HG02852 (cell line): ENCODE measurements around the gene GABBR2.

Source experiments
- ATAC-seq: cut with Tn5 transposase; IDR thresholded peaks from one replicate; pipeline ENCODE4 v1.9.1; 2021; ENCODE audit warnings: mild to moderate bottlenecking, moderate library complexity; ENCODE audit not compliant: unreplicated experiment

GABBR2 gene

DNA sequence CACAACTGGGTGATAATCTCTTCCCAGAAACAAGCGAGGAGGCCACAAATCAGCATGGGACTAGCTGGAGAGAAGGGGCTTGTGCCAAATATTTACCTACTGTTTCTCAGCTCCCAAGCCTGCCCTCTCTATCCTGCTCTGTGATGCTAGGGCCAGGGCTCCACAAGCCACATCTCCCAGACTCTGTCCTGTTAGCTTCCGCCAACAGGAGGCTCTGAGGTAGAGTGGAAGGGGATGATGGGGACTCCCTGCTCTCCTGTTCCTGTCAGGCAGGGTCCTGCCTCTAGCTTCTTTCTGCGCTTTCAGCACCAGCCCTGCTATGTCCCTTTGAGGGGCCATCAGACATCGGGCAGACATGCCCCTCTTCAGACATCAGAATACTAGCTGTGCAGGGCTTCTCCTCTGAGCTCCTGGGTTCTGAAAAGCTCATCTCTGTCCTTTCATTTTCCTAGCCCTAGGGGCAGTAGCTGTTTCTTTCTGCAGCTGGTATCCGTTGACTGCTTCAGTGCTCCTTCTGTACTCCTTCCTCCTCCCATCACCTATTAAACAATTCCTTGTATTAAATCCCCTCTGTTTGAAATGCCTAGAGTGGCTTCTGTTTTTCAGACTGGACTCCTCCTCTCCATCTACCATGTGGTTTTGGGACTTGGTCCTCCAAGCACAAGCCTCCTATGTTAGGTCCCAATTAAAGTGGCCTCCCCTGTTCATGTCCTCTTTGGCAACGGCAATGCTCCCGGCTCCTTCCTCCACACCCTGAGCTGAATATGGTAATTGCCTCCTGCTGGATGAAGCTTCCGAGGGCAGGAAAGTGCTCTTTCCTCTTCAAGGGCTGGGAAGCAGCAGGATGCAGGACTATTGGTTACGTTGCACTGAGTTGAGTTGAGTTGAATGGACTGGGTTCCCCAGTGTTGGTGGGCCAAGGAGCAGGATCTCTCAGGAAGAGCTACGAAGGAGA, 292.2 kb downstream of the GABBR2 start:
- ATAC-seq, result no peak

DNA sequence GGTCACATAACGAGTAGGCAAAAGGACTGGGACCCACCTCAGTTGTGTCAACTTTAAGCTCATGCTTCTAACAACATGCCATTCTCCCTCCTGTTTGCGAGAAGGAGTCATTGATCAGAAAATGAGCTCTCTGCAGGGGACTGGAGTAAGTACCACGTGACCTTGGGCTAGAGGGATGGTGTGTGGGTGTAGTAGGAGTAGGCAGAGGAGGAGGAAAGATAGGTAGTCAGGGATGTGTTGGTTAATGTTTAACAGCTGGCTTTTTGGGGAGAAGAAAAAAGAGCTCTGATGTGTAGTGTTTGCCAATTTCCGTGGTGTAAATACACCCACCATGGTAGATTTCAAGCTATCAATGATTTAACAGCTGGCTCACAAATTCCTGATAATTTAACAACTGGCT, 293.0 kb downstream of the GABBR2 start:
- ATAC-seq, result no peak

DNA sequence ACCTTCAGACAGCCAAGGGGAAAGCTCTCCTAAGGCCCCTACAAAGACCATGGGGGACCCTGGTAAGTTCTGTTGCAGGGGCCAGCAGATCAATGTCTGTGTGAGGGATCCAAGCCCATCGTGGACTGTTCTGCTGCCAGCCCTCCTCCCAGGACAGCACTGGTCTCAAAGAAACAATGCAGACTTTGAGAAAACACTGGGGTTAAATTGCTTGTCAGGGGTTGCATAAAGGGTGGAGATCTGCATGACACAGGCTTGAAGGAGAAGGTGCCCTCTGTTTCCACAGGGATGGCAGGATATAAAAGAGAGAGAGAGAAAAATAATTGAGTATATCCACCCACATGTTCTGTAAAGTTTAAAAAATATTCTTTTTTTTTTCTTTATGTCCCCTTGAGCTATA, 295.7 kb downstream of the GABBR2 start:
- ATAC-seq, result no peak

DNA sequence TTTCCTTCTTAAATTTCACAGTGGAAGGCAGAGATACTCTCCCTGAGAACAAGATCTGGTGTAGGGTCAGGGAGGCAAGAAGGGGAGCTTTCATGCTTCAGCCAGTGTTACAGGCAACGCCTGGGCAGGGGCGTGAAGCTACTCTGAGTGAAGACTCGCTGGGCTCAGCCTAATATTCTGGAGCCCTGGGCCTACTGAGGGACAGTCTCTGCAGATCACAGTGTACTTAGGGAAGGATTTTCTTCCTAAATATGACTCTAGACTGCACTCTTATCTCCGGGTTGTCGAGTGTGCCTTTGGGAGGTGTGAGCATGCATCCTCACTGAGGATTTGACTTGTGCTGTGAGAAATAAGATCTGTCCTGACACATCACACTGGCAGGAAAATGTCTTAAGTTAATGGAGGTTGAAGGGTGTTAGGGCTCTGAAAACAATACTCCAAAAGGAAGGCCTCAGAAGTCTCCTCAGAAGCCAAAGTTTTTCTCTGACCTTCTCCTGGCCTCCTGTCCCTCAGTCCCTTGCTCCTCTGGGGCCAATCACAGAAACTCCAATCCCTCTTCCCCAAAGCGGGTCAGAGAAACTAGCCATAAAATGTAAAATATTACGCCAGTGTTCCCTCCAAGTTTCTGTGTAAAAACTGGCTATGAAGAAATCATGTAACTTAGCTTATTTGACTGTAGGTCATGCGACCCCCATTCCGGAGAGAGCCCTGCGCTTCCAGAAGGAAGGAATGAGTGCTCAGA, 296.5 kb downstream of the GABBR2 start:
- ATAC-seq, result no peak

DNA sequence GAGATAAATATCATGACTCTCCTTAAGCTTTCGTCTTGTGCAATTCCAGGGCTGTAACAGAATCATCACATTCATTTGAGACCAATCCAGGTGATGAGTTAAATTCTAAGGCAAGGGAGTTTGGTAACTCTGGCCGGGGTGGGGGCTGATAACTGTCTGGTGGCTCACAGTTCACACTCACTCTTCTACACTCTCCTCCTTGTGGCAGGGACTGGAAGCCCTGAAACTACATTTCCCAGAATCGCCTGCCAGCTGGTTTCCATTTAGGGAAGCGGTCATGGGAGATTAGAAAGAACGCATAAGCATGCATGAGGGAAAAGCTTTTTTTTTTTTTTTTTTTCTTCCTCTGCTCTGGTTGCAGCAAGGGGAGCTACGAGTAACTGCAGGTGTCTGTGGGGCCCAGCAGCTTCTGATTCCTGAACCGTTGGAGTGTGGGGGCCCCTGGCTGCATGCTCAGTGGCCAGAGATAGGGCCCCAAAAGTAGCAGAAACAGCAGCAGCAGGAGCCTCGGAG, 298.5 kb downstream of the GABBR2 start:
- no peak for ATAC-seq

DNA sequence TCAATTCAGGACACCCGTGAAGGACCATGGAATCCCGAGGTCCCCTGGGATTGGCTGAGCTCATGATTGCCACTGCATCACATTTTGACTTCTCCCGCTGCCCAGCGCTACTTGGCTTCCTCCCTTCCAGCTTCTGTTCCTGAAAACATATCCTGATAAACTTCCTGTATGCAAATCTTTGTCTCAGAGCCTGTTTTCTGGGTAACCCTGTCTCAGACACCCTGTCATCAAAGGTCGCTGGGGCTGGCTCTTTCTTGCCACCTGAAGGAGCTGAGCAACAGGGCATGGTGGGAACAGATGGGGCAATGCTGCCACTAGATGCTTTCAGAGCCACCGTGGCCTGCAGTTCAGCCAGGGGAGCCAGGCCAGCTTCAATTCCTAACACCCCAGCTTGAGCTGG, 299.0 kb downstream of the GABBR2 start:
- no peak for ATAC-seq

DNA sequence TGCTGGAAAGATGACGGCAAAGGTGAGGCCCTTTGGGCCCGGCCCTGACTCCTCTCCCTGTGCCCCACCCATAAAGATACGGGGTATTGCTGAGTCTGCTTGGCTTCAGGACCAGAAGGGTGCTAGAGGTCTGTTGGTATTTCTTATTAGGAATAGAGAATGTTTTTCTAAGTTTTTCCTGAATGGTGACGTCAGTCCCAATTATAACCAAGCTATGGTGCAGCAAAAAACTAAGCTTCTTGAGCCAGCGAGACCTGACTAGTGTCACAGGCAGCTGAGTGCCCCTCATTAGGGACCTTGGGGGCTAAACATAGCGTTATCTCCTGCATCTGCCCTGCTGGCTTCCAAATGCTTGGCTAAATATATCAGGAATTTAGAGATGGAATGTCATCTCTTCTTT, 302.3 kb downstream of the GABBR2 start:
- ATAC-seq, result no peak

DNA sequence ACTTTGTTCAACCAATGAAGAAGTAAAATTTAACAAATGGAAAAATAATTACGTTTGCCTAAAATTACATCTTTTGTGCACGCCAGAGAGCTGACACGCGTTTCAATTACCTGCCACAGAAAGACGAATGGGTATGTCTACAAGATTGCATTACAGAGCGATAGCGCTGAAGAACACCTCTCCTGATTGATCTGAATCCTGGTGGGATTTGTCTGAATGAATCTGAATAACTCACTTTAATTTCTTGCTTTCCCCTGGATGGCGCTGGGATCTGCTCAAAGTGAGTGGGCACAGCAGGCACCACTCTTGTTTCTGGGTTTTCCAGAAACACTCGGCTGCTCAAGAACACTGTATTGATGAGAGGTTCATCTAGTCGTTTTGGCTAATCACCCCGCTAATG, 304.5 kb downstream of the GABBR2 start:
- no peak for ATAC-seq

DNA sequence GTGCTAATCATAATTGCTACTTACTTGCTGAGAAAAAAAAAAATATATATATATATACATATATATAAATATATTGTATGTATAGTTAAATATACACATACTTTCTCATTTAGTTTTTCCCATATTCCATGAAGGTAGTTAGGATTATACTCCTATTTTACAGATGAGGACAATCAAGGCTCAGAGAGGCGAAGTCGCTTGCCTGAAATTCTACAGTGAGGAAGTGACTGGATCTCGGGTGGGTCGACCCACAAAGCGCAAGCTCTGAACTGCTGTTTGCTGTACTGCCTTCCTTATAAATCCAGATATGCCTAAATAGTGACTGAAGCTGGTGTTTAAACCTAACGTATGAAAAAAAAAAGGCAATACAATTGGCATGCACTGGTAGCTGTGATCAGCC, 305.0 kb downstream of the GABBR2 start:
- no peak for ATAC-seq

DNA sequence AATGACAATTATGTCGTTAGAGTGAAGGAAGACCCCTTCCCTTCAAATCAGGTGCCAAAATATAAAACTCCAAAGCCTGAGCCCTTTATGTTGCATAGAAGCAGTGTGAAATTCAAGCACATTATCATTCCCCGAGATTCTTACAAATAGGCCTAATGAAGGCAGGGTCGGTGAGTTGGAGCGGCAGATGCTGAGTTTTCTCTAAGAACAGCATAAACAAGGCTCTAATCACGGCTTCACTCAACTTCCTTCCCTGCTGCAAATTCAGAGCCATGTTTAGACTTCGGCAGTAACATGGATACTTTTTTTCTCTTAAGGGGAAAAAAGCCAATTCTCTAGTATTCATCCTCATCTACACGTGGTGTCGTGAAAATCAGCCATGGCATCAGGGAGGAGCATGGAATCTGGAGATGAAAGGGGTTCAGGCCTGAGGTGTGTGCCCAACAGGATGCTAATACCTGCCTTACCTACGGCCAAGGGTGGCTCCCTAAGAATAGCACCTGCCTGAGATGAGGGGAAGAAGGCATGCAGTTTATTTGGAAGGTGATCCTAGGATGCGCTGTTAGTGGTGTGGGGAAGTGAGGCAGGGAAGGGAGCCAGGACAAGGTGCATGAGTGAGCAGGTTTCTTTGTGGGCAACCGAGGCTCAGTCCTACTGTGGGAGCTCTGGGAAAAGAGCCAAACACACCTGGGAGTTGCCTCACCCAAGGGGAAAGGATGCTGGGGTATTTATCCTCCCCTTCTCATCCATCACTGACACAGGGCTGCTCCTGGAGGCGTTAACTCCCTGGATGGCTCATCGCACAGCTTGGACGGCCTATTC, 306.5 kb downstream of the GABBR2 start:
- no peak for ATAC-seq

DNA sequence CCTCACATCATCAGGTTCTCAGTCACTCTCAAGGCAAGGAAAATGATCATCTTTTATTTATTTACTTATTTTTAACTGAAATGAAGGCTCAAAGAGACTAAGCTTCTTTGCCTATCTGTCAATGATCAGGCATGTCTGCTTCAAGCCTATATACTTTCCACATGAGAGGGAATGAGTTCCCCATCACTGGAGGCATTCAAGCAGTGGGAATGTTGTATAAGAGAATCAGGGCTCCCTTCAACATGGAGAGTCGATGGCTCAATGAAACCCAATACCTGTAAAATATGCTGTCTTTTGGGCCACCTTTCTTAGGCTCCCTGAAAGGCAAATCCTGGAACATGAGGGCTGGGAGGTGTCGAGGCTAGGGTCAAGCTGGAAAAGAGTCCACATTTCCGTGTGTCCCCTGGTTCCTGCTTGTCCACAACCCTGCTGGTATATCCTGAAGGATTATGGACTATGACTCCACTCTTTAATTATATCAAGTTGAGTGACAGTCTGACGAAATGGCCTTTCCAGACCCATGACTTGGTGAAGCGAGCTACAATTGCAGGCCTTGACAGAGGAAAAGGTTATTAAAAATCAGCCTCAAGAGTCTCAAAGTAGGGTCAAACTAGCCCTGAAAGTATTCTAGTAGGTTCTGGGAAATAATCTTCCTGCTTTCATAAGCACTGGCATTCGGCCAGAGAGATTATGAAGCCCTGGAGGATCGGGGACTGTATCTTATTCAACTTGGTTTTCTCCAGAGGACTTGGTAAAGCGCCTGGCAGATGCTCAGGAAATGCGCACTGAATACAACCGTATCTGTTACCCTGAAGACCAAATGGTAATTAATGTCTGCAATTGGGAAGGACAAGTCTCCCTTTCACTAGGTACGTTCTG, 307.4 kb downstream of the GABBR2 start:
- ATAC-seq, result no peak

DNA sequence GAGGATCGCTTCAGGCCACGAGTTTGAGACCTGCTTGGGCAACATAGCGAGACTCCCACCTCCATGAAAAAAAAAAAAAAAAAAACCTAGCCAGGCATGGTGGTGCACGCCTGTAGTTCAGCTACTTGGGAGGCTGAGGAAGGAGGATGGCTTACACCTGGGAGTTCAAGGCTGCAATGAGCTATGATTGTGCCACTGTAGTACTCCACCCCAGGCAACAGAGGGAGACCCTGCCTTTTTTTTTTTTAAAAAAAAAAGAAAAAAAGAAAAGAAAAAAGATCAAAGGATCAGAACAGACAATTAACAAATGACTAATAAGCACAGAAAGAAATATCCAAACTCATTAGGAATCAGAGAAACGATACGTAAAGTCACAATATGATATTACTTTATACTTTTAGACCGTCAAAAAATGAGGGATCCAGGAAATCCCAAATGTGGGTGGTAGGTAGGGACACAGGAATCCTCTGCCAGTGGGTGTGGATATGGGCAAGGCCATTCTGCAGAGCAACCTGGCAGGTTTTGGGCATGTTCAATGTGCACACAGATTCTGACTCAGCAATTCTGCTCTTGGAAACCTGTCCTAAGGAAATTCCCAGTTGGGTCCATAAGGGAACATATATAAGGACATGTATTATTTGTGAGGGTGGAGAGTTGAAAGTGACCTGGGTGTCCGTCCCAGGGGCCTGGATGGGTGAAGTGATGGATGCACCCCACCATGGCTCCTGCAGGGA, 308.6 kb downstream of the GABBR2 start:
- no peak for ATAC-seq

DNA sequence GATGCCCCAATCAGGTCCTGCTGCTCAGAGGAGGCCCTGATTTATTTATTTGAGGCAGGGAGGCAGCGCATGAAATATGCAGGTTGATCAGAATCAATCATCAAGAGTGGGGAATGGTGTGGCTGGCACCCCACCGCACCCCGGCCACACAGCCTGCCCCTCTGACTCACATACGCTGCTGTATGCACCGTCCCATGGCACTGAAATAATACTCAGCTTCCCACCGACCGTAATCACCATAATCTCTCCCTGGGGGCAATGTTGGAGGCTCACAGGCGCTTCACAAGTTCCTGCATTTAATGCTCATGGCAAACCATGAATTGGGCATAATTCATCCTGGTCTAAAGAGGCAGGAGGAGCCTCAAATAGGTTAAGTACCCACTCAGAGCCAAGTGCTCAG, 312.1 kb downstream of the GABBR2 start:
- ATAC-seq, result no peak

DNA sequence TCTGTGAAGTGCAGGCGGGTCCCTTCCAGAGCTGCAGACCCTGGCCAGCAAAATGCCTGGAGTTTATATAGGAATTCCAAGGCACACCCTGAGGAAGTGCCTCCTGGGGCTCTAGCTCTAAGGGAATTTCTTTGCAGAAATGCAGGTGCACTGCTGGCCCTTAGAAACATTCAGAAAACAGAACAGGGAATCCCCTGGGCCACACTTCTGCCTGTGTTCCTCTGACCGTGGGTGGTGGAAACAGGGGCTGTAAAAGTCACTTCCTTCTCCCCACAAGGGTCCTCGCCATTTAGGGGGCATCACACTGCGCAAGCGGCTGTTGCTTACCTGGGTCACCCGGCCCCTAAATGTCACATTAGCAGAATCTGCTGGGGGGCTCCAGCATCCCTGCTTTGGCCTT, 312.5 kb downstream of the GABBR2 start:
- ATAC-seq, result no peak

DNA sequence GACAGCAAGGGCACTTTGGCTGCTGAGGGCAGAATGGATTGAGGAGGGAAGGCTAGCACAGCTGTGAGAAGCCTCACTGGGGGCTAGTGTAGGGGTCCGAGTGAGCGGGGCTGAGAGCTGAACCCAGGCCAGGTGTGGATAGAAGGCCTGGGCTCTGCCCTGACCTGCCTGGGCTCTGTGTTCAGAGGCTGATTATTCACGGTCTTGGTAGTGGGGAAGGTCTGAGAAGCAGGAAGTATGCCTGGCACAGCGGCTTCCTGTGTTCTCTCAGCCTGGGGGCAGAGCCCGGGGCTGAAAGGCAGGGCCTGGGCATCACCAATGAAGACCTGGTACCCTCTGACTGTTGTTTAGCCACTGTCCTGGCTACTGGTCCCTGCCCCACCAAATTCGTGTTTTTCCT, 316.9 kb downstream of the GABBR2 start:
- no peak for ATAC-seq

DNA sequence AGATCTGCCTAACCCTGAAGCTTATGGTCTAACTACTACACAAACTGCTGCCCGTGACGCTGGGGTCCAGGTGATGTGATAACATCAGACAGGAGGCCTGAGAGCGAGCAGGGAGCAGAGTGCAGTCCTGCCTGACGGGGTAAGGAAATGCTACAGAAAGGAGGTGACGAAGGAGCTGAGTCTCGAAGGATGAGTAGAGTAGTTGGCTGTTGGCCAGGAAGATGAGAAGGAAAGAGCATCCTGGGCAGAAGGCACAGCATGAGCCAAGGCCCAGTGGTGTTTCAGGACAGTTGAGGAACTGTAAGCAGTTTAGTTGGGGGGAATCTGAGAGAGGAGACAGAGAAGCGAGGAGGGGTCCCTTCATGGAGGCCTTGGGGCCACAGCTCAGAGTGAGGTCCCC, 317.3 kb downstream of the GABBR2 start:
- ATAC-seq, result no peak

DNA sequence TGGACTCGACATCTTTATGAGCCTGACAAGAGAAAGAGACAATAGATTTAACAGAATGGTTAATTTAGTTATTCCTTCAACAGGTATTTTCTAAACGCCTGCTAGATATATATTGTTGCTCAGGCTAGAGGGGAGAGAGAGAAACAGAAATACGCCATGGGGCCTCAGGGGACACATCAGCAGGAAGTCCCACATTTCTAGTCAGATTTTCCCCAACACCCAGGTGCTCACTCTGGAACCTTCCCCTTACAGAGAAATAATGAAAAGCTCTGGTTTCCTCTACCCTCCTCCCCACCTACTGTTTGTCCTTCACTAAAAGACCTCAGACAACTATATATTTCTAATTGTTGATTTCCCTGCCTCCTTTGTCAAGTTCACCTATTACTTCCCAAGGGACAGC, 323.0 kb downstream of the GABBR2 start:
- ATAC-seq, result no peak

DNA sequence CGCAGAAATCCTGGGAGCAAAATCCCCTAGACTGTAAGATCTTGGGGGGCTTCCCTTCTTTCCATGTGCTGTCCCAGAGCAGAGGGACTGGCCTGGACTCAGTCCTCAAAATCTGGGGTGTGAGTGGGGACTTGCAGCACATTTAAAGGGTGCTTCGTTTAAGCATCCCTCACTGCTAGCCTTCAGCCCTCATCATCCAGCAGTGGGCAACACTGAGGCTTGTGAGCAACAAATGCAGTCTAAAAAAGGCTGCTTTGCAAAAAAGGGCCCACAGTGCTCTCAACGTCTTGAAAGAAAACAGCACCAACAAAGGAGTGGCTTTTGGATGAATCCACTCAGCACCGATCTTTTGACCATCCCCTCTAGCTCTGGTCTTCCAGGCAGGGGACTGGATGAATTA, 325.0 kb downstream of the GABBR2 start:
- no peak for ATAC-seq

DNA sequence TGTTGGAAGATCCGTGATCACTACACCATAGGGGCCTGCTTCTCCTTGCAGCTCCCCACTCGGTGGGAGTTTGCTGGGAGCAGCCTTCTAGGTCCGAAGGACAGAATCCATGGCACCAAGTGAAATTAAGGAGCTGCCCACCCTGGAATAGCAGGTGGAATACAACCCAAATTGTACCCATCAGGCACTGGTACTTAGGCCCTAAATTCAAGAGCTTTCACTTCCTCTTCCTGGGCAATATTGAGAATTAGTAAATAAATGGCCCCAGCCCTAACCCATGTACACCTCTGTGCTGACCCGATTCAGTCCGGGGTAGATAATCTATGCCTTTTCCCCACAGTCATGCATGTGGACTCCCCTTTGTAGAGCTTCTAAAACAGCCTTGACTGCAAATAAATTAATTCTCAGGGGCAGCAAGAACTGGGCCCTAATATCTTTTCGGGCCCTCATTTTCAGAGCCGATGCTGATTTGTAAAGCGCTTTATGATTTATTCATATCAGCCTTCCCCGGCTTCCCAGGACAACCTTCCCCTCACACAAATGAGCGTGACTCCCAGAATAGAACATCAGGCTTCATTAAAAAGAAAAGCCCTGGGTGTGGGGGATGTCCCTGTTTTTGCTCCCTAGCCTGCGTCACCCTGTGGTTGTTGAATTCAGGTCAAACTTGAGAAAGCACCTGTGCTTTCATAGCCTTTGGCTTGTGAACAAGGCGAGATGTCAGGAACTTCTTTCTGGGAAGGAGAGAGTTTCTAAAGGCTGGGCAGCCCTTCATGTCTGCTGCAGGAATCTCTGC, 327.2 kb downstream of the GABBR2 start:
- ATAC-seq, result no peak
